Lower leg skin (tissue), 4 donors: ENCODE measurements around the gene CDR2L. TPM values are rescaled to one million over a fixed set of nuclear protein-coding genes. Genes with fewer than 3 reads are reported as not detected.

Experiments
- DNase-seq, 2 donors: peaks; one replicate each; pipeline ENCODE4 v3.0.0-alpha.2; 2019; ENCODE audit warnings: low spot score in 2 of 2
- H3K4me3 ChIP-seq: fragments of 200-600 bp; sonication (generic); 2 replicates; pipeline ENCODE4 v1.5.1; 2017; ENCODE audit warnings: mild to moderate bottlenecking, low read depth; ENCODE audit not compliant: poor library complexity, severe bottlenecking
- POLR2A ChIP-seq, 2 donors: fragments of 450-650 bp; IDR thresholded peaks; one replicate each; pipeline ENCODE4 v1.6.1; 2016 to 2017; ENCODE audit warnings: antibody characterized with exemption in 2 of 2, mild to moderate bottlenecking in 1 of 2, moderate library complexity in 1 of 2
- WGBS, 2 donors: methylation state at CpG; one replicate each; pipeline ENCODE4 v1.1.5; 2018; 5-methylcytosine and 5-hydroxymethylcytosine counted together
- intact Hi-C: fragments of 100-400 bp; cut with DNase I; formaldehyde crosslinking; loops from one replicate; pipeline ENCODE4 v1.15.0; 2023; ENCODE audit warnings: low total_unique reads
- total RNA-seq, 4 donors: library from RNA; depleted of rRNA; stranded (reverse); fragments of >200 nt; gene quantifications; one replicate each; pipeline ENCODE4 v1.1.0, GENCODE V29; 2016
- TF ChIP-seq, protein P1 (sequence below), 3 donors: fragments of 450-650 bp; IDR thresholded peaks; one replicate each; pipeline ENCODE4 v1.5.1; 2016; ENCODE audit warnings: antibody characterized with exemption in 3 of 3, mild to moderate bottlenecking in 3 of 3, moderate library complexity in 2 of 3

Gene CDR2L
- total RNA-seq, 4 donors from 2014 or later: 4.5 to 9.8 (median 5.3) TPM

DNA sequence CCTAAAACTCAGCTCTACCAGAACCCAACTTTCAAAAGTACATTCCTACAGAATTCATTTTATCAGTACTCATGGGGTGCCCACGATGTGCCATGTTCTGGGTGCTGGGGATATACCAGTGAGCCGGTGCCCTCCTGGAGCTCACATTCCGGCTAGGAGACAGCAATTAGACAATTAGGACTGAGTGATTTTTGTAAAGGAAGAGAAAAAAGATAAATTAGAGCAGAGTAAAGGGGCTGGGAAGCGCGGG, 24.6 kb downstream of the CDR2L start:
- H3K4me3 ChIP-seq: peak overlapping the region; percentile 78
- intact Hi-C loops: no loop called here
- TF ChIP-seq POLR2A (IDR thresholded peaks at IDR 0.05): no peak
- TF ChIP-seq, protein P1, sequence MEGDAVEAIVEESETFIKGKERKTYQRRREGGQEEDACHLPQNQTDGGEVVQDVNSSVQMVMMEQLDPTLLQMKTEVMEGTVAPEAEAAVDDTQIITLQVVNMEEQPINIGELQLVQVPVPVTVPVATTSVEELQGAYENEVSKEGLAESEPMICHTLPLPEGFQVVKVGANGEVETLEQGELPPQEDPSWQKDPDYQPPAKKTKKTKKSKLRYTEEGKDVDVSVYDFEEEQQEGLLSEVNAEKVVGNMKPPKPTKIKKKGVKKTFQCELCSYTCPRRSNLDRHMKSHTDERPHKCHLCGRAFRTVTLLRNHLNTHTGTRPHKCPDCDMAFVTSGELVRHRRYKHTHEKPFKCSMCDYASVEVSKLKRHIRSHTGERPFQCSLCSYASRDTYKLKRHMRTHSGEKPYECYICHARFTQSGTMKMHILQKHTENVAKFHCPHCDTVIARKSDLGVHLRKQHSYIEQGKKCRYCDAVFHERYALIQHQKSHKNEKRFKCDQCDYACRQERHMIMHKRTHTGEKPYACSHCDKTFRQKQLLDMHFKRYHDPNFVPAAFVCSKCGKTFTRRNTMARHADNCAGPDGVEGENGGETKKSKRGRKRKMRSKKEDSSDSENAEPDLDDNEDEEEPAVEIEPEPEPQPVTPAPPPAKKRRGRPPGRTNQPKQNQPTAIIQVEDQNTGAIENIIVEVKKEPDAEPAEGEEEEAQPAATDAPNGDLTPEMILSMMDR (IDR thresholded peaks at IDR 0.05): no peak
- 11 to 15% methylated on average over 5 of the region's 5 CpGs for WGBS, 2 donors
- no peak for DNase-seq

GRCh38 chr17:75012346-75013091, 25.1 kb downstream of the CDR2L start, which contains the start of gene MRPL58:
Gene MRPL58, plus strand, starts transcription at chr17:75012670. Its CDS starts 17 bp downstream, at chr17:75012687.
- peak; percentile 49 to 96 for DNase-seq
- 1 to 3% methylated on average over 36 to 38 of the region's 63 CpGs for WGBS, 2 donors
- peak within 1 kb of the TSS; percentile 78 for H3K4me3 ChIP-seq
- TF ChIP-seq POLR2A (IDR thresholded peaks at IDR 0.05): no peak
- TF ChIP-seq, protein P1 (IDR thresholded peaks at IDR 0.05): peak in 1 of 3 donors; percentile 84
- intact Hi-C loops: no loop called here

- intact Hi-C loops: no loop called here
- DNase-seq: no peak
- H3K4me3 ChIP-seq: peak overlapping the region; percentile 78
- TF ChIP-seq POLR2A (IDR thresholded peaks at IDR 0.05): no peak
- TF ChIP-seq, protein P1 (IDR thresholded peaks at IDR 0.05): no peak
- WGBS, 2 donors: 0 to 1% methylated on average over 10 of the region's 10 CpGs
Measured at GRCh38 chr17:75013092-75013559, 25.7 kb downstream of the CDR2L start.

GRCh38 chr17:75019146-75019545, 31.7 kb downstream of the CDR2L start:
- 82 to 83% methylated on average over 5 of the region's 5 CpGs for WGBS, 2 donors
- no peak overlapping the region for H3K4me3 ChIP-seq
- intact Hi-C loops: no loop called here
- TF ChIP-seq, protein P1 (IDR thresholded peaks at IDR 0.05): no peak
- DNase-seq: no peak

DNA sequence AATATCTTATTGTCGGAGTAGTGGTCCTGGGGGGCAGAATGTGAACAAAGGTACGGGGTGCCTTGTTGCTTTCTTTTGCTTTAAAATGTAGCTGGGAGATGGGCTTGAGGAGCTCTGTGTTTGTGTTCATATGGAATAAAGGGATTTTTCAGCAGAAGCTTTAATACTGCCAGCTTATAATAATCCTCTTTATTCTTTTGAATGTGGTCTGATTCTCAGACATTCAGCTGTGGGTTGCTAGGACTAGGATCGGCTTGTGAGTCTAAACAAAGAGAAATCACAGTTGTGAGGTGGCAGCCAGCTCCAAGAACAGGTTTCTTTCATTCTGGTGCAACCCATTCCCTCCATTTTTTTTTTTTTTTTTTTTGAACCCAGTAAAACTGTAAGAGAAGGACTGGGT, 32.3 kb downstream of the CDR2L start:
- intact Hi-C loops: no loop called here
- 89 to 95% methylated on average over 3 of the region's 3 CpGs for WGBS, 2 donors
- TF ChIP-seq POLR2A (IDR thresholded peaks at IDR 0.05): no peak
- TF ChIP-seq, protein P1 (IDR thresholded peaks at IDR 0.05): no peak
- DNase-seq: no peak
- no peak overlapping the region for H3K4me3 ChIP-seq
